HG03108 (cell line): Measurements from ENCODE around the gene INPP4B.

Source experiments
- ATAC-seq: cut with Tn5 transposase; IDR thresholded peaks from one replicate; pipeline ENCODE4 v1.9.1; 2021; ENCODE audit warnings: moderate library complexity; ENCODE audit not compliant: unreplicated experiment

The INPP4B gene

GRCh38 chr4:142846108-142846728 lies at the start of gene INPP4B:
TSS of gene INPP4B (minus strand) at chr4:142846301.
- ATAC-seq = no peak

- ATAC-seq = no peak
These were observed 46.9 kb upstream of the INPP4B start for GRCh38 chr4:142893012-142893411.

GRCh38 chr4:142886566-142886965 lies 40.5 kb upstream of the INPP4B start:
- ATAC-seq = no peak

- no peak for ATAC-seq
These were observed 37.1 kb upstream of the INPP4B start for GRCh38 chr4:142883040-142883832.

- no peak for ATAC-seq
These were observed 36.1 kb upstream of the INPP4B start for GRCh38 chr4:142882159-142882558.

GRCh38 chr4:142881331-142881730 lies 35.2 kb upstream of the INPP4B start:
- ATAC-seq = no peak

- ATAC-seq = no peak
These were observed 29.0 kb upstream of the INPP4B start for GRCh38 chr4:142875117-142875516.

- ATAC-seq = no peak
These were observed 28.6 kb upstream of the INPP4B start for GRCh38 chr4:142874684-142875083.

GRCh38 chr4:142866685-142867084 lies 20.6 kb upstream of the INPP4B start:
- no peak for ATAC-seq

GRCh38 chr4:142861351-142861750 lies 15.2 kb upstream of the INPP4B start:
- ATAC-seq = no peak

GRCh38 chr4:142858965-142859364 lies 12.9 kb upstream of the INPP4B start:
- no peak for ATAC-seq

- ATAC-seq = no peak
These were observed 12.3 kb upstream of the INPP4B start for GRCh38 chr4:142858446-142858845.

- ATAC-seq = no peak
These were observed 10.5 kb upstream of the INPP4B start for GRCh38 chr4:142856576-142856975.

GRCh38 chr4:142850478-142850877 lies 4.4 kb upstream of the INPP4B start:
- no peak for ATAC-seq

GRCh38 chr4:142846729-142847596 lies 862 bp upstream of the INPP4B start:
- peak; percentile 63 for ATAC-seq

GRCh38 chr4:142845293-142846107 lies 601 bp downstream of the INPP4B start:
- no peak for ATAC-seq

GRCh38 chr4:142844782-142845181 lies 1.3 kb downstream of the INPP4B start:
- ATAC-seq = no peak

GRCh38 chr4:142840516-142841123 lies 5.5 kb downstream of the INPP4B start:
- ATAC-seq = no peak

GRCh38 chr4:142838778-142839177 lies 7.3 kb downstream of the INPP4B start:
- no peak for ATAC-seq

- no peak for ATAC-seq
These were observed 14.1 kb downstream of the INPP4B start for GRCh38 chr4:142832022-142832421.
